Rectal smooth muscle tissue (tissue), 1 donor: ENCODE data around the gene NPFFR2.
"Not testable (repeated sequence)": the region's sequence is repeated elsewhere in the genome, so short reads cannot be mapped to it uniquely, and the experiment has no call there.

Source experiments
- H3K27ac ChIP-seq: one replicate; pipeline ENCODE4 v1.7.0; 2013; ENCODE audit warnings: low read depth, low read length, inconsistent platforms
- H3K27me3 ChIP-seq: one replicate; pipeline ENCODE4 v1.7.0; 2013; ENCODE audit warnings: low read length; ENCODE audit not compliant: control insufficient read depth, insufficient read depth
- H3K36me3 ChIP-seq: one replicate; pipeline ENCODE4 v1.7.0; 2013; ENCODE audit warnings: low read length; ENCODE audit not compliant: control insufficient read depth, insufficient read depth
- H3K4me1 ChIP-seq: one replicate; pipeline ENCODE4 v1.7.0; 2013; ENCODE audit warnings: low read length; ENCODE audit not compliant: control insufficient read depth, insufficient read depth
- H3K4me3 ChIP-seq: one replicate; pipeline ENCODE4 v1.7.0; 2013; ENCODE audit warnings: low read length
- H3K9ac ChIP-seq: one replicate; pipeline ENCODE4 v1.7.0; 2013; ENCODE audit warnings: low read length

Gene NPFFR2

GRCh38 chr4:72128741-72129140 is 96.9 kb downstream of the NPFFR2 start:
- H3K27me3 ChIP-seq, result no peaks in the 10 kb centered on the region
- H3K4me3 ChIP-seq, result no peak overlapping the region
- no peaks in the 10 kb centered on the region for H3K36me3 ChIP-seq
- no peak overlapping the region for H3K27ac ChIP-seq
- no peak overlapping the region for H3K9ac ChIP-seq
- no peaks in the 10 kb centered on the region for H3K4me1 ChIP-seq

- no peaks in the 10 kb centered on the region for H3K27me3 ChIP-seq
- H3K27ac ChIP-seq, result no peak overlapping the region
- H3K36me3 ChIP-seq, result no peaks in the 10 kb centered on the region
- H3K4me1 ChIP-seq, result no peaks in the 10 kb centered on the region
- H3K9ac ChIP-seq, result no peak overlapping the region
- no peak overlapping the region for H3K4me3 ChIP-seq
Observed at GRCh38 chr4:72136429-72136828, 104.6 kb downstream of the NPFFR2 start.

- not testable (repeated sequence) for H3K27me3 ChIP-seq, H3K27ac ChIP-seq, H3K4me1 ChIP-seq, H3K36me3 ChIP-seq, H3K9ac ChIP-seq, H3K4me3 ChIP-seq
Observed at GRCh38 chr4:72139997-72140396, 108.2 kb downstream of the NPFFR2 start.

GRCh38 chr4:72144241-72144640 is 112.4 kb downstream of the NPFFR2 start:
- Histone ChIP-seq H3K4me3 (no peak overlapping the region), H3K9ac (no peak overlapping the region), H3K27ac (no peak overlapping the region), H3K36me3 (no peaks in the 10 kb centered on the region), H3K27me3 (no peaks in the 10 kb centered on the region), H3K4me1 (no peaks in the 10 kb centered on the region)

- Histone ChIP-seq H3K4me3 (no peak overlapping the region), H3K4me1 (no peaks in the 10 kb centered on the region), H3K27me3 (no peaks in the 10 kb centered on the region), H3K9ac (no peak overlapping the region), H3K36me3 (no peaks in the 10 kb centered on the region), H3K27ac (no peak overlapping the region)
Observed at GRCh38 chr4:72152731-72153130, 120.9 kb downstream of the NPFFR2 start.

GRCh38 chr4:72153634-72154033 is 121.8 kb downstream of the NPFFR2 start:
- H3K27ac ChIP-seq, H3K27me3 ChIP-seq, H3K4me3 ChIP-seq, H3K36me3 ChIP-seq, H3K4me1 ChIP-seq, H3K9ac ChIP-seq: not testable (repeated sequence)

GRCh38 chr4:72169285-72169684 is 137.5 kb downstream of the NPFFR2 start:
- not testable (repeated sequence) for H3K27me3 ChIP-seq, H3K27ac ChIP-seq, H3K36me3 ChIP-seq, H3K4me3 ChIP-seq, H3K9ac ChIP-seq, H3K4me1 ChIP-seq

GRCh38 chr4:72169861-72170260 is 138.1 kb downstream of the NPFFR2 start:
- Histone ChIP-seq H3K27ac (no peak overlapping the region), H3K4me3 (no peak overlapping the region), H3K4me1 (no peaks in the 10 kb centered on the region), H3K36me3 (no peaks in the 10 kb centered on the region), H3K9ac (no peak overlapping the region), H3K27me3 (no peaks in the 10 kb centered on the region)

- Histone ChIP-seq H3K27ac (no peak overlapping the region), H3K4me1 (no peaks in the 10 kb centered on the region), H3K9ac (no peak overlapping the region), H3K4me3 (no peak overlapping the region), H3K27me3 (no peaks in the 10 kb centered on the region), H3K36me3 (no peaks in the 10 kb centered on the region)
Observed at GRCh38 chr4:72171761-72172160, 140.0 kb downstream of the NPFFR2 start.

- no peaks in the 10 kb centered on the region for H3K27me3 ChIP-seq
- H3K27ac ChIP-seq, result no peak overlapping the region
- no peaks in the 10 kb centered on the region for H3K36me3 ChIP-seq
- no peak overlapping the region for H3K4me3 ChIP-seq
- H3K4me1 ChIP-seq, result no peaks in the 10 kb centered on the region
- H3K9ac ChIP-seq, result no peak overlapping the region
Observed at GRCh38 chr4:72179342-72179741, 147.5 kb downstream of the NPFFR2 start.

GRCh38 chr4:72186714-72187113 is 154.9 kb downstream of the NPFFR2 start:
- no peak overlapping the region for H3K4me3 ChIP-seq
- H3K27me3 ChIP-seq, result no peaks in the 10 kb centered on the region
- H3K27ac ChIP-seq, result no peak overlapping the region
- H3K36me3 ChIP-seq, result no peaks in the 10 kb centered on the region
- H3K9ac ChIP-seq, result no peak overlapping the region
- H3K4me1 ChIP-seq, result no peaks in the 10 kb centered on the region

- Histone ChIP-seq H3K4me3 (no peak overlapping the region), H3K36me3 (no peaks in the 10 kb centered on the region), H3K4me1 (no peaks in the 10 kb centered on the region), H3K27me3 (no peaks in the 10 kb centered on the region), H3K27ac (no peak overlapping the region), H3K9ac (no peak overlapping the region)
Observed at GRCh38 chr4:72194046-72194445, 162.2 kb downstream of the NPFFR2 start.

- Histone ChIP-seq H3K27me3 (no peaks in the 10 kb centered on the region), H3K4me3 (no peak overlapping the region), H3K36me3 (no peaks in the 10 kb centered on the region), H3K4me1 (no peaks in the 10 kb centered on the region), H3K9ac (no peak overlapping the region), H3K27ac (no peak overlapping the region)
Observed at GRCh38 chr4:72194453-72194852, 162.7 kb downstream of the NPFFR2 start.
